Fibroblast of lung (primary cell): ENCODE results near the gene ITPR2. TPM values are rescaled to one million over a fixed set of nuclear protein-coding genes. Genes with fewer than 3 reads are reported as not detected.

Source experiments
- DNase-seq, 2 donors: peaks; one replicate each; pipeline versions ENCODE4 v3.0.0 to v3.0.0-alpha.2; 2010; ENCODE audit warnings: low read depth in 2 of 2
- H2AFZ ChIP-seq: 2 replicates; pipeline ENCODE4 v1.5.1; 2012; ENCODE audit warnings: low read length, control low read depth, inconsistent platforms
- H3K27ac ChIP-seq: 2 replicates; pipeline ENCODE4 v1.5.1; 2011; ENCODE audit warnings: low read length, control low read depth; ENCODE audit not compliant: insufficient read depth
- H3K27me3 ChIP-seq: 2 replicates; pipeline ENCODE4 v1.5.1; 2011; ENCODE audit warnings: mild to moderate bottlenecking, low read length; ENCODE audit not compliant: control insufficient read depth, insufficient read depth
- H3K36me3 ChIP-seq: 2 replicates; pipeline ENCODE4 v1.5.1; 2011; ENCODE audit warnings: low read length; ENCODE audit not compliant: control insufficient read depth, insufficient read depth
- H3K4me1 ChIP-seq: 2 replicates; pipeline ENCODE4 v1.5.1; 2011; ENCODE audit warnings: low read length; ENCODE audit not compliant: control insufficient read depth, insufficient read depth; ENCODE audit errors: extremely low read depth
- H3K4me2 ChIP-seq: 2 replicates; pipeline ENCODE4 v1.5.1; 2011; ENCODE audit warnings: low read length, control low read depth; ENCODE audit not compliant: insufficient read depth; ENCODE audit errors: extremely low read depth
- H3K4me3 ChIP-seq, 4 experiments: fragments of 200-600 bp in 1 of 4; sonication (generic) in 1 of 4; replicated peaks in 1 of 4; 2 replicates each; pipeline ENCODE4 v1.5.1; 2011 to 2016; ENCODE audit warnings: low read length in 4 of 4, low read depth in 3 of 4, mild to moderate bottlenecking in 3 of 4, control low read depth in 2 of 4, inconsistent platforms in 1 of 4, mixed read lengths in 1 of 4; ENCODE audit not compliant: insufficient read depth in 1 of 4; ENCODE audit errors: control extremely low read depth in 1 of 4
- H3K79me2 ChIP-seq: 2 replicates; pipeline ENCODE4 v1.5.1; 2012; ENCODE audit warnings: mild to moderate bottlenecking, low read length, inconsistent platforms; ENCODE audit not compliant: control insufficient read depth, insufficient read depth
- H3K9ac ChIP-seq: 2 replicates; pipeline ENCODE4 v1.5.1; 2011; ENCODE audit warnings: mild to moderate bottlenecking, low read length, control low read depth; ENCODE audit not compliant: insufficient read depth
- H3K9me3 ChIP-seq: 2 replicates; pipeline ENCODE4 v1.5.1; 2012; ENCODE audit warnings: low read depth, low read length; ENCODE audit not compliant: control insufficient read depth, insufficient read depth
- H4K20me1 ChIP-seq: 2 replicates; pipeline ENCODE4 v1.5.1; 2011; ENCODE audit warnings: low read length; ENCODE audit not compliant: control insufficient read depth, insufficient read depth; ENCODE audit errors: extremely low read depth
- CTCF ChIP-seq, 2 donors: IDR thresholded peaks in 1 of 2; conservative IDR thresholded peaks in 1 of 2; 1 replicate in 1 of 2; 2 replicates in 1 of 2; pipeline ENCODE4 v1.5.1; 2011 to 2012; ENCODE audit warnings: low read length in 2 of 2, control low read depth in 1 of 2, inconsistent platforms in 1 of 2, low read depth in 1 of 2, mild to moderate bottlenecking in 1 of 2
- EZH2 ChIP-seq: IDR thresholded peaks from 2 replicates; pipeline ENCODE4 v1.5.1; 2012; ENCODE audit warnings: low read length, control low read depth, mild to moderate bottlenecking; ENCODE audit errors: missing control alignments
- polyA plus RNA-seq, 2 donors: library from polyadenylated mRNA; depleted of rRNA in 1 of 2; stranded (reverse) in 1 of 2; unstranded in 1 of 2; fragments of >200 nt; gene quantifications; 2 replicates each; pipeline ENCODE4 v1.2.1, GENCODE V29; 2011 to 2012; ENCODE audit warnings: missing spikeins in 1 of 2
- total RNA-seq: library from RNA; depleted of rRNA; stranded (reverse); fragments of >200 nt; gene quantifications from 2 replicates; pipeline ENCODE4 v1.2.1, GENCODE V29; 2014

Gene ITPR2
- total and polyA plus RNA-seq, 2 donors (not counting 1 experiment from before 2014, with no cell fraction given), result 5.1 to 24.6 TPM

- no peak overlapping the region for H3K27ac ChIP-seq
- H3K4me3 ChIP-seq, result no peak overlapping the region
- H3K27me3 ChIP-seq, result no peaks in the 10 kb centered on the region
- H3K79me2 ChIP-seq, result no peaks in the 10 kb centered on the region
- peak; percentile 76 to 79 for DNase-seq
- peaks cover 21% of the 10 kb centered on the region for H3K4me1 ChIP-seq
- TF ChIP-seq CTCF (conservative IDR thresholded peaks at IDR 0.05 in 1 of 2, IDR thresholded peaks at IDR 0.05 in 1 of 2; ENCODE audit: low read depth in 1 of 2, low read length in 2 of 2) (no peak), EZH2 (no peak)
- no peaks in the 10 kb centered on the region for H3K36me3 ChIP-seq
- no peak overlapping the region for H3K9ac ChIP-seq
- no peaks in the 10 kb centered on the region for H4K20me1 ChIP-seq
- no peak overlapping the region for H2AFZ ChIP-seq
- H3K9me3 ChIP-seq, result no peaks in the 10 kb centered on the region
- H3K4me2 ChIP-seq, result peak overlapping the region; percentile 54
Measured at GRCh38 chr12:26791301-26791791, 41.6 kb downstream of the ITPR2 start.

- Histone ChIP-seq H3K9ac (no peak overlapping the region), H3K4me1 (peaks cover 21% of the 10 kb centered on the region), H3K27me3 (no peaks in the 10 kb centered on the region), H2AFZ (no peak overlapping the region), H3K4me3 (no peak overlapping the region), H3K4me2 (no peak overlapping the region), H3K27ac (no peak overlapping the region), H3K9me3 (no peaks in the 10 kb centered on the region), H3K36me3 (no peaks in the 10 kb centered on the region), H4K20me1 (no peaks in the 10 kb centered on the region), H3K79me2 (no peaks in the 10 kb centered on the region)
- no peak for TF ChIP-seq EZH2
- no peak for TF ChIP-seq CTCF (conservative IDR thresholded peaks at IDR 0.05 in 1 of 2, IDR thresholded peaks at IDR 0.05 in 1 of 2; ENCODE audit: low read depth in 1 of 2, low read length in 2 of 2)
- peak in 1 of 2 donors; percentile 28 for DNase-seq
Measured at GRCh38 chr12:26790645-26790994, 42.4 kb downstream of the ITPR2 start.

GRCh38 chr12:26789731-26790644 lies 43.0 kb downstream of the ITPR2 start:
- TF ChIP-seq EZH2 (no peak), CTCF (conservative IDR thresholded peaks at IDR 0.05 in 1 of 2, IDR thresholded peaks at IDR 0.05 in 1 of 2; ENCODE audit: low read depth in 1 of 2, low read length in 2 of 2) (no peak)
- no peak overlapping the region for H3K4me3 ChIP-seq
- H2AFZ ChIP-seq, result no peak overlapping the region
- H3K4me2 ChIP-seq, result peak overlapping the region; percentile 19
- no peaks in the 10 kb centered on the region for H4K20me1 ChIP-seq
- no peaks in the 10 kb centered on the region for H3K27me3 ChIP-seq
- H3K36me3 ChIP-seq, result no peaks in the 10 kb centered on the region
- no peaks in the 10 kb centered on the region for H3K9me3 ChIP-seq
- H3K4me1 ChIP-seq, result peaks cover 21% of the 10 kb centered on the region
- no peaks in the 10 kb centered on the region for H3K79me2 ChIP-seq
- DNase-seq, result peak; percentile 70 to 83
- no peak overlapping the region for H3K27ac ChIP-seq
- H3K9ac ChIP-seq, result no peak overlapping the region
